Neural cell (in vitro differentiated cells): ENCODE measurements around the gene ACACA. TPM values are rescaled to one million over a fixed set of nuclear protein-coding genes. Genes with fewer than 3 reads are reported as not detected.

Source experiments
- H2AFZ ChIP-seq: fragments of 200-600, 300-800 bp; sonication (generic), shearing (Covaris generic); 2 replicates; pipeline ENCODE4 v1.6.0; 2014; ENCODE audit warnings: low read depth, mild to moderate bottlenecking, antibody characterized with exemption, low read length, moderate library complexity
- H3F3A ChIP-seq: fragments of 200-600 bp; shearing (Covaris generic); 2 replicates; pipeline ENCODE4 v1.6.1; 2016; ENCODE audit warnings: mild to moderate bottlenecking, moderate library complexity, mixed read lengths, antibody characterized with exemption, low read length; ENCODE audit not compliant: insufficient read depth, poor library complexity, severe bottlenecking
- H3K27ac ChIP-seq: fragments of 200-600, 300-800 bp; sonication (generic), shearing (Covaris generic); 2 replicates; pipeline ENCODE4 v1.5.1; 2014; ENCODE audit warnings: mild to moderate bottlenecking, low read length, moderate library complexity
- H3K27me3 ChIP-seq: fragments of 300-800, 200-600 bp; sonication (generic), shearing (Covaris generic); 2 replicates; pipeline ENCODE4 v1.6.0; 2014; ENCODE audit warnings: mild to moderate bottlenecking, low read depth, low read length, moderate library complexity; ENCODE audit not compliant: insufficient read depth
- H3K36me3 ChIP-seq: fragments of 300-800, 200-600 bp; sonication (generic), shearing (Covaris generic); 2 replicates; pipeline ENCODE4 v1.5.1; 2014; ENCODE audit warnings: mild to moderate bottlenecking, antibody characterized with exemption, low read length, moderate library complexity; ENCODE audit not compliant: insufficient read depth
- H3K4me2 ChIP-seq: fragments of 300-800, 200-600 bp; sonication (generic), shearing (Covaris generic); 2 replicates; pipeline ENCODE4 v1.6.0; 2014; ENCODE audit warnings: mild to moderate bottlenecking, low read length
- H3K4me3 ChIP-seq: fragments of 300-800, 200-600 bp; sonication (generic), shearing (Covaris generic); 2 replicates; pipeline ENCODE4 v1.5.1; 2014; ENCODE audit warnings: mild to moderate bottlenecking, low read length, moderate library complexity
- H3K79me2 ChIP-seq: fragments of 200-600 bp; shearing (Covaris generic); replicated peaks from 2 replicates; pipeline ENCODE4 v1.6.0; 2014; ENCODE audit warnings: mild to moderate bottlenecking, low read length, moderate library complexity; ENCODE audit not compliant: insufficient read depth
- H3K9ac ChIP-seq: fragments of 300-800, 200-600 bp; sonication (generic), shearing (Covaris generic); 2 replicates; pipeline ENCODE4 v1.6.1; 2016; ENCODE audit warnings: mild to moderate bottlenecking, low read length, mixed read lengths
- H3K9me2 ChIP-seq: fragments of 200-600 bp; shearing (Covaris generic); 2 replicates; pipeline ENCODE4 v1.6.1; 2016; ENCODE audit warnings: mild to moderate bottlenecking, low read length, mixed read lengths; ENCODE audit not compliant: insufficient read depth
- H3K9me3 ChIP-seq: fragments of 200-600, 300-800 bp; sonication (generic), shearing (Covaris generic); 2 replicates; pipeline ENCODE4 v1.6.1; 2016; ENCODE audit warnings: mild to moderate bottlenecking, mixed run types, low read length, moderate library complexity, mixed read lengths
- H4K20me1 ChIP-seq: fragments of 200-600 bp; shearing (Covaris generic); 2 replicates; pipeline ENCODE4 v1.6.1; 2016; ENCODE audit warnings: mild to moderate bottlenecking, mixed run types; ENCODE audit not compliant: insufficient read depth
- EP300 ChIP-seq: fragments of 450-650 bp; conservative IDR thresholded peaks from 2 replicates; pipeline ENCODE4 v1.6.1; 2014; ENCODE audit warnings: antibody characterized with exemption, mild to moderate bottlenecking, moderate library complexity; ENCODE audit not compliant: poor library complexity, severe bottlenecking
- EZH2 ChIP-seq: fragments of 200-600, 300-800 bp; shearing (Covaris generic), sonication (generic); IDR thresholded peaks from 2 replicates; pipeline ENCODE4 v1.6.1; 2014; ENCODE audit warnings: antibody characterized with exemption, low read length, borderline replicate concordance, mild to moderate bottlenecking; ENCODE audit not compliant: insufficient read depth, poor library complexity, severe bottlenecking
- MXI1 ChIP-seq: fragments of 450-650 bp; conservative IDR thresholded peaks from 2 replicates; pipeline ENCODE4 v1.6.1; 2014; ENCODE audit warnings: antibody characterized with exemption, mild to moderate bottlenecking; ENCODE audit not compliant: poor library complexity, severe bottlenecking
- POLR2AphosphoS5 ChIP-seq: IDR thresholded peaks from 2 replicates; pipeline ENCODE4 v1.6.1; 2012
- RAD21 ChIP-seq: fragments of 450-650 bp; conservative IDR thresholded peaks from 2 replicates; pipeline ENCODE4 v1.6.1; 2014; ENCODE audit warnings: antibody characterized with exemption, mild to moderate bottlenecking, moderate library complexity
- SMC3 ChIP-seq: fragments of 450-650 bp; conservative IDR thresholded peaks from 2 replicates; pipeline ENCODE4 v1.6.1; 2014; ENCODE audit warnings: antibody characterized with exemption, mild to moderate bottlenecking, moderate library complexity; ENCODE audit not compliant: poor library complexity
- TAF1 ChIP-seq: IDR thresholded peaks from 2 replicates; pipeline ENCODE4 v1.6.1; 2012; ENCODE audit warnings: low read depth
- polyA plus RNA-seq: library from polyadenylated mRNA; depleted of rRNA; stranded (reverse); fragments of >200 nt; gene quantifications from 2 replicates; pipeline ENCODE4 v1.2.3, GENCODE V29; 2014
- TF ChIP-seq, protein P1 (sequence below): fragments of 450-650 bp; IDR thresholded peaks from 2 replicates; pipeline ENCODE4 v1.5.1; 2014; ENCODE audit warnings: antibody characterized with exemption, mild to moderate bottlenecking, moderate library complexity; ENCODE audit not compliant: poor library complexity, severe bottlenecking
- TF ChIP-seq, protein P2 (sequence below): IDR thresholded peaks from 2 replicates; pipeline ENCODE4 v1.6.1; 2012; ENCODE audit warnings: borderline replicate concordance

The ACACA gene
- polyA plus RNA-seq, 1 donor from 2014 or later: 38.4 TPM

DNA sequence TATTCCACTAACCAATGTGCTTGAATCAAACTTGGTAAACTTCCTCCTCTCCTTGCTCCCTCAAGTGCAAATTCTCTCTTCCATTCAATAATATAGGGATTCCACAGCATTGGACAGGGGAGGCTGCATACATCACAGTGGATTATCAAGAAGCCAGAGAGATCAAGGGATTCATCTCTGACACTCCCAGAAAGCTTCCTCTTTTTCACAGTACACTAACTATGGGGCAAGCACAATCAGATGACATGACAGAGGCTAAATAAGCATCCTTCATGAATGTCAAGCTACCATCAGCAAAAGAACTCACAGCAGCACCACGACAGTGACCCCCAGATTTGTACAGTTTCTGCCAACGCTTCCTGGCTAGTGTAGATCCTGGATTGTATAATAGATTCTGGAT, 209.3 kb downstream of the ACACA start:
- no peak overlapping the region for H2AFZ ChIP-seq
- no peaks in the 10 kb centered on the region for H3K27me3 ChIP-seq
- H3F3A ChIP-seq: no peaks in the 10 kb centered on the region
- no peak overlapping the region for H3K9ac ChIP-seq
- no peaks in the 10 kb centered on the region for H4K20me1 ChIP-seq
- TF ChIP-seq EP300 (no peak), TAF1 (no peak), MXI1 (no peak), POLR2AphosphoS5 (no peak), SMC3 (no peak), RAD21 (no peak), EZH2 (no peak)
- TF ChIP-seq, protein P1, sequence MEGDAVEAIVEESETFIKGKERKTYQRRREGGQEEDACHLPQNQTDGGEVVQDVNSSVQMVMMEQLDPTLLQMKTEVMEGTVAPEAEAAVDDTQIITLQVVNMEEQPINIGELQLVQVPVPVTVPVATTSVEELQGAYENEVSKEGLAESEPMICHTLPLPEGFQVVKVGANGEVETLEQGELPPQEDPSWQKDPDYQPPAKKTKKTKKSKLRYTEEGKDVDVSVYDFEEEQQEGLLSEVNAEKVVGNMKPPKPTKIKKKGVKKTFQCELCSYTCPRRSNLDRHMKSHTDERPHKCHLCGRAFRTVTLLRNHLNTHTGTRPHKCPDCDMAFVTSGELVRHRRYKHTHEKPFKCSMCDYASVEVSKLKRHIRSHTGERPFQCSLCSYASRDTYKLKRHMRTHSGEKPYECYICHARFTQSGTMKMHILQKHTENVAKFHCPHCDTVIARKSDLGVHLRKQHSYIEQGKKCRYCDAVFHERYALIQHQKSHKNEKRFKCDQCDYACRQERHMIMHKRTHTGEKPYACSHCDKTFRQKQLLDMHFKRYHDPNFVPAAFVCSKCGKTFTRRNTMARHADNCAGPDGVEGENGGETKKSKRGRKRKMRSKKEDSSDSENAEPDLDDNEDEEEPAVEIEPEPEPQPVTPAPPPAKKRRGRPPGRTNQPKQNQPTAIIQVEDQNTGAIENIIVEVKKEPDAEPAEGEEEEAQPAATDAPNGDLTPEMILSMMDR: no peak
- TF ChIP-seq, protein P2, sequence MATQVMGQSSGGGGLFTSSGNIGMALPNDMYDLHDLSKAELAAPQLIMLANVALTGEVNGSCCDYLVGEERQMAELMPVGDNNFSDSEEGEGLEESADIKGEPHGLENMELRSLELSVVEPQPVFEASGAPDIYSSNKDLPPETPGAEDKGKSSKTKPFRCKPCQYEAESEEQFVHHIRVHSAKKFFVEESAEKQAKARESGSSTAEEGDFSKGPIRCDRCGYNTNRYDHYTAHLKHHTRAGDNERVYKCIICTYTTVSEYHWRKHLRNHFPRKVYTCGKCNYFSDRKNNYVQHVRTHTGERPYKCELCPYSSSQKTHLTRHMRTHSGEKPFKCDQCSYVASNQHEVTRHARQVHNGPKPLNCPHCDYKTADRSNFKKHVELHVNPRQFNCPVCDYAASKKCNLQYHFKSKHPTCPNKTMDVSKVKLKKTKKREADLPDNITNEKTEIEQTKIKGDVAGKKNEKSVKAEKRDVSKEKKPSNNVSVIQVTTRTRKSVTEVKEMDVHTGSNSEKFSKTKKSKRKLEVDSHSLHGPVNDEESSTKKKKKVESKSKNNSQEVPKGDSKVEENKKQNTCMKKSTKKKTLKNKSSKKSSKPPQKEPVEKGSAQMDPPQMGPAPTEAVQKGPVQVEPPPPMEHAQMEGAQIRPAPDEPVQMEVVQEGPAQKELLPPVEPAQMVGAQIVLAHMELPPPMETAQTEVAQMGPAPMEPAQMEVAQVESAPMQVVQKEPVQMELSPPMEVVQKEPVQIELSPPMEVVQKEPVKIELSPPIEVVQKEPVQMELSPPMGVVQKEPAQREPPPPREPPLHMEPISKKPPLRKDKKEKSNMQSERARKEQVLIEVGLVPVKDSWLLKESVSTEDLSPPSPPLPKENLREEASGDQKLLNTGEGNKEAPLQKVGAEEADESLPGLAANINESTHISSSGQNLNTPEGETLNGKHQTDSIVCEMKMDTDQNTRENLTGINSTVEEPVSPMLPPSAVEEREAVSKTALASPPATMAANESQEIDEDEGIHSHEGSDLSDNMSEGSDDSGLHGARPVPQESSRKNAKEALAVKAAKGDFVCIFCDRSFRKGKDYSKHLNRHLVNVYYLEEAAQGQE: no peak
- H3K4me2 ChIP-seq: peak overlapping the region; percentile 53
- no peaks in the 10 kb centered on the region for H3K9me2 ChIP-seq
- H3K36me3 ChIP-seq: peaks cover 4% of the 10 kb centered on the region
- no peaks in the 10 kb centered on the region for H3K9me3 ChIP-seq
- peak overlapping the region; percentile 56 for H3K27ac ChIP-seq
- H3K79me2 ChIP-seq: no peaks in the 10 kb centered on the region
- peak overlapping the region; percentile 41 for H3K4me3 ChIP-seq

DNA sequence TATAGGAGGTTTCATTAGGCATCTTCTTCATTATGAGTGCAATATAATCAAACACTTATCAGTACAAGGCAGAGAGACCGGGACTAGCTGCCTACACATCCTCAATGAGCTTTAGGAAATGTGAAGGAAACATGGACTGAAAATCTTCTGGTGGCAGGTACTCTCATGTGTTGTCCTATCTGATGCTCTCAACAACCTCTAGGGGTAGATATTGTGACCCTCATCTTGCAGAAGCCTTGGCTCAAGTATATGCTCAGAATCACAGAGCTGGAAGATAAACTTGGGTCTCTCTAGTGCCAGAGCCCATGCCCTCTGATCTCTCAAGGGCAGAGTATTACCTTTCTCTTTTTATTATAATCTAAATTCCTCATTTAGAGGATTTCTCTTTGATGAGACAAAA, 212.4 kb downstream of the ACACA start:
- TF ChIP-seq POLR2AphosphoS5 (no peak), MXI1 (no peak), EP300 (no peak), TAF1 (no peak), EZH2 (no peak), SMC3 (no peak), RAD21 (no peak)
- TF ChIP-seq, protein P2: no peak
- TF ChIP-seq, protein P1: no peak
- H3K27ac ChIP-seq: no peak overlapping the region

More for the DNA sequence above, 212.4 kb downstream of the ACACA start:
- H4K20me1 ChIP-seq: no peaks in the 10 kb centered on the region
- no peak overlapping the region for H3K4me3 ChIP-seq
- H3K9ac ChIP-seq: no peak overlapping the region
- no peaks in the 10 kb centered on the region for H3K27me3 ChIP-seq
- no peaks in the 10 kb centered on the region for H3F3A ChIP-seq
- no peak overlapping the region for H3K4me2 ChIP-seq
- H3K79me2 ChIP-seq: no peaks in the 10 kb centered on the region
- no peaks in the 10 kb centered on the region for H3K9me3 ChIP-seq
- H2AFZ ChIP-seq: no peak overlapping the region
- H3K9me2 ChIP-seq: no peaks in the 10 kb centered on the region
- peaks cover 15% of the 10 kb centered on the region for H3K36me3 ChIP-seq
